Transverse colon (tissue), 4 donors: ENCODE results near the gene CAPN9. TPM values are rescaled to one million over a fixed set of nuclear protein-coding genes. Genes with fewer than 3 reads are reported as not detected.
"Not testable (repeated sequence)": the region's sequence is repeated elsewhere in the genome, so short reads cannot be mapped to it uniquely, and the experiment has no call there.

Experiments
- DNase-seq: peaks from one replicate; pipeline ENCODE4 v3.0.0-alpha.2; 2019
- H3K27ac ChIP-seq, 4 donors: fragments of 200-600 bp; sonication (generic); 2 replicates each; pipeline ENCODE4 v1.5.1; 2016 to 2018; ENCODE audit warnings: inconsistent platforms in 4 of 4
- H3K27me3 ChIP-seq: fragments of 200-600 bp; sonication (generic); 2 replicates; pipeline ENCODE4 v1.5.1; 2017; ENCODE audit warnings: inconsistent platforms
- H3K36me3 ChIP-seq, 4 donors: fragments of 200-600 bp; sonication (generic); 2 replicates each; pipeline ENCODE4 v1.5.1; 2017 to 2019; ENCODE audit warnings: inconsistent platforms in 4 of 4
- H3K4me1 ChIP-seq, 4 donors: fragments of 200-600 bp; sonication (generic); 2 replicates each; pipeline ENCODE4 v1.5.1; 2017 to 2020; ENCODE audit warnings: inconsistent platforms in 4 of 4
- H3K4me3 ChIP-seq, 4 donors: fragments of 200-600 bp; sonication (generic); 1 replicate in 1 of 4; 2 replicates in 3 of 4; pipeline versions ENCODE4 v1.5.1 to v1.6.1; 2017 to 2019; ENCODE audit warnings: inconsistent platforms in 4 of 4
- H3K9me3 ChIP-seq, 2 donors: fragments of 200-600 bp; sonication (generic); 2 replicates each; pipeline ENCODE4 v1.5.1; 2017 to 2019; ENCODE audit warnings: inconsistent platforms in 2 of 2
- EP300 ChIP-seq: sonication (generic); formaldehyde crosslinking; IDR thresholded peaks from one replicate; pipeline ENCODE4 v1.6.1; 2017; ENCODE audit warnings: antibody characterized with exemption, low read depth
- POLR2A ChIP-seq: fragments of 450-650 bp; IDR thresholded peaks from one replicate; pipeline ENCODE4 v1.6.1; 2016; ENCODE audit warnings: antibody characterized with exemption, mild to moderate bottlenecking, moderate library complexity
- POLR2AphosphoS5 ChIP-seq, 3 donors: sonication (generic); formaldehyde crosslinking; IDR thresholded peaks; one replicate each; pipeline ENCODE4 v1.6.1; 2016; ENCODE audit warnings: antibody characterized with exemption in 3 of 3
- WGBS, 2 donors: methylation state at CpG; one replicate each; pipeline ENCODE4 v1.1.5; 2018; ENCODE audit warnings: low coverage in 1 of 2; 5-methylcytosine and 5-hydroxymethylcytosine counted together
- in situ Hi-C, 4 donors: fragments of 200-750 bp; cut with MboI; loops; one replicate each; pipeline versions ENCODE4 v1.15.0 to v1.15.1; 2017; ENCODE audit warnings: low sequenced_read_pairs in 3 of 4, low pct_ligation_motif_present in 1 of 4, low pct_unique_long_range_greater_than_20kb in 1 of 4
- intact Hi-C: fragments of 100-400 bp; cut with DNase I; formaldehyde crosslinking; loops from one replicate; pipeline ENCODE4 v1.15.1; 2023; ENCODE audit warnings: low total_unique reads
- total RNA-seq, 4 donors: library from RNA; depleted of rRNA; stranded (reverse); fragments of >200 nt; gene quantifications; one replicate each; pipeline ENCODE4 v1.1.0, GENCODE V29; 2016
- TF ChIP-seq, protein P1 (sequence below), 5 experiments: fragments of 200-600 bp in 3 of 5; fragments of 450-650 bp in 2 of 5; sonication (generic) in 3 of 5; IDR thresholded peaks; 1 replicate in 2 of 5; 2 replicates in 3 of 5; pipeline ENCODE4 v1.5.1; 2016 to 2017; ENCODE audit warnings: antibody characterized with exemption in 5 of 5, inconsistent platforms in 3 of 5, mild to moderate bottlenecking in 2 of 5, moderate library complexity in 1 of 5

Gene CAPN9
- total RNA-seq, 4 donors from 2014 or later, result 26.3 to 59.9 (median 32.7) TPM

DNA sequence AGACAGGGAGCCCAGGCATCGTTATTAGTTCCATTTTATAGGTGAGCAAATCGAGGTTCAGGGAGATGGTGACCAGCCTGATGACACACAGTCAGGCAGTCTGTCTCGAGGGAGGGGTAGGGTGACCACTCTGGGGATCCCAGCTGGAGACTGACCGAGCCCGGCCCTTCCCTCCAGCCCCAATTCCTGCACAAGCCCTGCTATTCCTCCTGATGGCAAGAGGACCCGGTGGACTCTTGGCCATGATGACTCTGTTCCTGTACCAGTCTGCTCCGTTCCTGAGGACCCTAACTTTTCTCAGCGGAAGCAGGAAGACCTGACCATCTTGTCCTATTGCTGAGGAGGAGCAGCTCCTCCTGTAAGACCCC, 33.7 kb upstream of the CAPN9 start:
- H3K9me3 ChIP-seq, result no peaks in the 10 kb centered on the region
- WGBS, 2 donors, result 75% methylated on average over 8 of the region's 8 CpGs; no CpG with 5 or more reads in 1 of the 2 donors
- no peak overlapping the region for H3K4me3 ChIP-seq
- H3K27ac ChIP-seq, result peak overlapping the region in 1 of 4 donors; percentile 31
- H3K27me3 ChIP-seq, result no peaks in the 10 kb centered on the region
- peaks cover 0 to 19% (median 10%) of the 10 kb centered on the region in 4 donors for H3K4me1 ChIP-seq
- no peak for TF ChIP-seq POLR2A
- TF ChIP-seq, protein P1, sequence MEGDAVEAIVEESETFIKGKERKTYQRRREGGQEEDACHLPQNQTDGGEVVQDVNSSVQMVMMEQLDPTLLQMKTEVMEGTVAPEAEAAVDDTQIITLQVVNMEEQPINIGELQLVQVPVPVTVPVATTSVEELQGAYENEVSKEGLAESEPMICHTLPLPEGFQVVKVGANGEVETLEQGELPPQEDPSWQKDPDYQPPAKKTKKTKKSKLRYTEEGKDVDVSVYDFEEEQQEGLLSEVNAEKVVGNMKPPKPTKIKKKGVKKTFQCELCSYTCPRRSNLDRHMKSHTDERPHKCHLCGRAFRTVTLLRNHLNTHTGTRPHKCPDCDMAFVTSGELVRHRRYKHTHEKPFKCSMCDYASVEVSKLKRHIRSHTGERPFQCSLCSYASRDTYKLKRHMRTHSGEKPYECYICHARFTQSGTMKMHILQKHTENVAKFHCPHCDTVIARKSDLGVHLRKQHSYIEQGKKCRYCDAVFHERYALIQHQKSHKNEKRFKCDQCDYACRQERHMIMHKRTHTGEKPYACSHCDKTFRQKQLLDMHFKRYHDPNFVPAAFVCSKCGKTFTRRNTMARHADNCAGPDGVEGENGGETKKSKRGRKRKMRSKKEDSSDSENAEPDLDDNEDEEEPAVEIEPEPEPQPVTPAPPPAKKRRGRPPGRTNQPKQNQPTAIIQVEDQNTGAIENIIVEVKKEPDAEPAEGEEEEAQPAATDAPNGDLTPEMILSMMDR (IDR thresholded peaks at IDR 0.05), result no peak
- no peak for TF ChIP-seq EP300
- no peak for TF ChIP-seq POLR2AphosphoS5 (IDR thresholded peaks at IDR 0.05)
- H3K36me3 ChIP-seq, result no peaks in the 10 kb centered on the region
- in situ Hi-C loops, result no loop called here
- intact Hi-C loops, result no loop called here
- DNase-seq, result no peak

DNA sequence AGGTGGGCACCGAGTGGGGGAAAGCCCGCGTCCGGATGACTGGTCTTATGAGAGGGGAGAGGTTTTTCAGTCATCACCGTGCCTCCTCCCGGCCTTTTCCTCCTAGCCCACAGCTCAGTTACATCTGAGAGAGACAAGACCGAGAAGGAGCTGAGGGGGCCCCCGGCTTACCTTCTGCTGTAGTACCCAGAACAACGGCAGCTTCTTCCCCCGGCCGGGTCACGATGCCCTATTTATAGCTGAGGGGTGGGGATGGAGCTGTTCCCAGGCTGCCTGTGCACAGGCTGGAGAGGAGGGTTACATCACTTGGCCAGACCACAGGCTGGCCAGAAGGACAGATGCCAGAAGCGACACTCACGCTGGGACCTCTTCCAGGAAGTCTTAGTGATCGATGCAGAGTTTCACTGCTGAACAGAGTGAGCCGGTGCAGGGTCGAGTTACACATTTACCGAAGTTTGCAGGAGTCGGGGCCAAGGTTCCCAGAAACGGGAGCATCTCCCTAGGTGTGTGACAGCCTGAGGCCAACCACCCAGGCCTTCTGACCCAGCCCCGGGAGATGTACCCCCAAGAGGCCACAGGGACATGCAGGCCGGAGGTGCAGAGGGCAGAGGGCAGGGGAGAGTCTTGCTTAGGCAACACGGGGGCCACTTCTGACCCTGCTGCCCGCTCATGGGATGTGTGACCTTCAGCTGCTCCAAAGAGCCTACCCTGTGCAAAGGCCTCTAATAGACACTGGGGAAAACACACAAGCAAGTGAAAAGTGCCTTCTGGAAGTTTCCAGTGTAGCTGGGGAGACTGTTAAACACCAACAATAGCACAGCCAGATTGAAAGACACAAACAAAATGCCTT, 33.0 kb upstream of the CAPN9 start, which contains the start of gene AGT:
AGT (minus strand) TSS at position 208 of the 850 bp plus-strand sequence. CDS start 3,299 bp downstream, outside the sequence.
- Histone ChIP-seq H3K27ac (peak within 1 kb of the TSS in 1 of 4 donors; percentile 31), H3K9me3 (no peaks in the 10 kb centered on the region), H3K4me1 (peaks cover 0 to 14% (median 10%) of the 10 kb centered on the region in 4 donors), H3K4me3 (no peak within 1 kb of the TSS), H3K27me3 (no peaks in the 10 kb centered on the region), H3K36me3 (no peaks in the 10 kb centered on the region)
- peak; percentile 48 for DNase-seq
- in situ Hi-C loops (no loop called here), intact Hi-C loops (no loop called here)
- TF ChIP-seq POLR2A (no peak), POLR2AphosphoS5 (IDR thresholded peaks at IDR 0.05) (peak in 1 of 3 donors; percentile 13)
- 29% methylated on average over 18 of the region's 24 CpGs; no CpG with 5 or more reads in 1 of the 2 donors for WGBS, 2 donors

DNA sequence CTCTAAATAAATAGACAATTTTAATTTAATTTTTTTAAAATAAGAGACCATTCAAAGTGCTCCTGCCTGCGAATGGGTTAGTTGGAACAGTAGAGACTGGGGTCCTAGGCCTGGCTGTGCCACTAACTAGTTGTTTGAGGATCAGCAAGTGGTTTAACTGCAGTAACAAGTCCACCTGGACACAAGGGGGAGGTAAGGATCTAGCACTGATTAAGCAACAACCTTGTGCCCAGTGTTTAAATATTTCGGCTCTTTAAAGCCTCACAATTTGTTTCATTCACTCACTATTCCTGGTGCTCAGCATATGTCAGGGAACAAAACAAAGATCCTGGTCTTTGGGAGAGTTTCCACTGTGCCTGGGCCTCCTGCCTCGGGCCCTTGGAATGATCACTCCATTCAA, 31.7 kb upstream of the CAPN9 start:
- no peaks in the 10 kb centered on the region for H3K9me3 ChIP-seq
- in situ Hi-C loops, result no loop called here
- peaks cover 0 to 14% (median 10%) of the 10 kb centered on the region in 4 donors for H3K4me1 ChIP-seq
- H3K4me3 ChIP-seq, result no peak overlapping the region
- H3K27ac ChIP-seq, result no peak overlapping the region
- WGBS, 2 donors, result 81 to 89% methylated on average over 3 of the region's 3 CpGs
- DNase-seq, result no peak
- no peaks in the 10 kb centered on the region for H3K36me3 ChIP-seq
- TF ChIP-seq POLR2A (no peak), POLR2AphosphoS5 (IDR thresholded peaks at IDR 0.05) (no peak)
- TF ChIP-seq, protein P1 (IDR thresholded peaks at IDR 0.05), result no peak
- no peaks in the 10 kb centered on the region for H3K27me3 ChIP-seq
- intact Hi-C loops, result no loop called here

DNA sequence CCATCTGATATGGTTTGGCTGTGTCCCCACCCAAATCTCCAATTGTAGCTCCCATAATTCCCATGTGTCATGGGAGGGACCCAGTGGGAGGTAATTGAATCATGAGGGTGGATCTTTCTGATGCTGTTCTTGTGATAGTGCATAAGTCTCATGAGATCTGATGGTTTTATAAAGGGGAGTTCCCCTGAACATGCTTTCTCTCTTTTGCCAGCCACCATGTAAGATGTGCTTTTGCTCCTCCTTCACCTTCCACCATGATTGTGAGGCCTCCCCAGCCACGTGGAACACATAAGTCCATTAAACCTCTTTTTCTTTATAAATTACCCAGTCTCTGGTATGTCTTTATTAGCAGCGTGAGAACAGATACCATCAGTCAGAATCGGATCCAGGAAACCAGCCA, 30.7 kb upstream of the CAPN9 start:
- intact Hi-C loops, H3K36me3 ChIP-seq, H3K9me3 ChIP-seq, H3K27ac ChIP-seq, in situ Hi-C loops, H3K27me3 ChIP-seq, H3K4me3 ChIP-seq, DNase-seq: not testable (repeated sequence)
- H3K4me1 ChIP-seq, result peaks cover 0 to 14% (median 10%) of the 10 kb centered on the region in 4 donors
- 51 to 88% methylated on average over 3 of the region's 3 CpGs for WGBS, 2 donors

DNA sequence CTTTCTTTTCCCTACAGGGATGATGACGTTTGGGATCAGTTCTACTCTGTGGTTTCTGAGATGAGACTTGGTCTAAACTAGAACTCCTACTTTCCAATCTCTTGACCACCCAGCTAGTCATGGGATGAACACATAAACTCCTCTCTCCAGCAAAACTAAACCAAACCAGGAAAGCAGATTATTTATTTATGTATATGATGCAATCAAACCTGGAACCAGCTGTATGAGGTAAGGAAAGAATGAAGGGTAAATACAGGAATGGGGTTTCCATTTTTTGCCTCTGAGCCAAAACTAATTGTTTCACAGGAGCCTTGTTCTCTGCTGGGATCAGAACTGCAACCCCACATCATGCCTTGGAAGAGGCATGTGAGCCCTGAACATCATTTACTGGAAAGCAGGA, 29.9 kb upstream of the CAPN9 start:
- 40 to 59% methylated on average over 1 of the region's 1 CpG for WGBS, 2 donors
- no peak for TF ChIP-seq EP300
- TF ChIP-seq, protein P1 (IDR thresholded peaks at IDR 0.05), result no peak
- no peak for TF ChIP-seq POLR2AphosphoS5 (IDR thresholded peaks at IDR 0.05)
- no peaks in the 10 kb centered on the region for H3K36me3 ChIP-seq
- in situ Hi-C loops, result no loop called here
- H3K4me1 ChIP-seq, result peaks cover 0 to 14% (median 10%) of the 10 kb centered on the region in 4 donors
- no peak for DNase-seq
- H3K9me3 ChIP-seq, result no peaks in the 10 kb centered on the region
- intact Hi-C loops, result no loop called here
- no peak overlapping the region for H3K4me3 ChIP-seq
- no peak overlapping the region for H3K27ac ChIP-seq
- no peaks in the 10 kb centered on the region for H3K27me3 ChIP-seq

DNA sequence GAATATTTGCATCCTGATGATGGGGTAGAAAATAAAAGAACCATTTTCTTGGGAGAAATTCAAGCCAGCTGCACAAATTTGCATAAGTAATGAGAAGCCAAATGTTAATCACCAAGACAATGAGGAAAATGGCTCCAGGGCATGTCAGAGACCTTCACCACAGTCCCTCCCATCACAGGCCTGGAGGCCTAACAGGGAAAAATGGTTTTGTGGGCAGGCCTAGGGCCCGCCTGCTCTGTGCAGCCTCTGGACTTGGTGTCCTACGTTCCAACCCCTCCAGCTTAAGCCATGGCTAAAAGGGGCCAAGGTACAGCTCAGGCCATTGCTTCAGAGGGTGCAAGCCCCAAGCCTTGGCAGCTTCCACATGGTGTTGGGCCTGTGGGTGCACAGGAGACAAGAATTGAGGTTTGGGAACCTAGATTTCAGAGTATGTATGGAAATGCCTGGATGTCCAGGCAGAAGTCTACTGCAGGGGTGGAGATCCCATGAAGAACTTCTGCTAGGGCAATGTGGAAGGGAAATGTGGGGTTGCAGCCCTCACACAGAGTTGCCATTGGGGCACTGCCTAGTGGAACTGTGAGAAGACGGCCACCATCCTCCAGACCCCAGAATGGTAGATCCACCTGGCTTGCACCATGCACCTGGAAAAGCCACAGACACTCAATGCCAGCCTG, 25.2 kb upstream of the CAPN9 start:
- H3K9me3 ChIP-seq, H3K36me3 ChIP-seq, H3K4me1 ChIP-seq, H3K4me3 ChIP-seq, intact Hi-C loops, in situ Hi-C loops, H3K27ac ChIP-seq, DNase-seq, H3K27me3 ChIP-seq: not testable (repeated sequence)
- 83 to 94% methylated on average over 2 to 3 of the region's 3 CpGs for WGBS, 2 donors
